CD14-positive monocyte (primary cell): ENCODE results near the gene PBX3. TPM values are rescaled to one million over a fixed set of nuclear protein-coding genes. Genes with fewer than 3 reads are reported as not detected.

ENCODE experiments used
- DNase-seq, 3 donors: peaks; one replicate each; pipeline ENCODE4 v3.0.0-alpha.2; 2011 to 2022
- H2AFZ ChIP-seq: 2 replicates; pipeline ENCODE4 v1.6.0; 2012; ENCODE audit warnings: mild to moderate bottlenecking, low read depth, low read length, inconsistent platforms; ENCODE audit not compliant: insufficient read depth, poor library complexity, severe bottlenecking
- H3K27ac ChIP-seq, 2 donors: 1 replicate in 1 of 2; 2 replicates in 1 of 2; pipeline ENCODE4 v1.5.1; 2012 to 2013; ENCODE audit warnings: low read length in 2 of 2, control low read depth in 1 of 2, inconsistent platforms in 1 of 2, low read depth in 1 of 2, mild to moderate bottlenecking in 1 of 2
- H3K27me3 ChIP-seq, 2 donors: one replicate each; pipeline versions ENCODE4 v1.6.0 to v1.6.1; 2011 to 2013; ENCODE audit warnings: low read length in 2 of 2; ENCODE audit not compliant: control insufficient read depth in 2 of 2, insufficient read depth in 2 of 2
- H3K36me3 ChIP-seq, 2 donors: replicated peaks in 1 of 2; 1 replicate in 1 of 2; 2 replicates in 1 of 2; pipeline versions ENCODE4 v1.5.1 to v1.6.1; 2012 to 2013; ENCODE audit warnings: low read length in 2 of 2, control low read depth in 1 of 2, inconsistent platforms in 1 of 2, mild to moderate bottlenecking in 1 of 2; ENCODE audit not compliant: insufficient read depth in 2 of 2, control insufficient read depth in 1 of 2
- H3K4me1 ChIP-seq, 2 donors: 1 replicate in 1 of 2; 2 replicates in 1 of 2; pipeline versions ENCODE4 v1.5.1 to v1.6.1; 2012 to 2013; ENCODE audit warnings: low read length in 2 of 2, control low read depth in 1 of 2, inconsistent platforms in 1 of 2, mild to moderate bottlenecking in 1 of 2, moderate library complexity in 1 of 2; ENCODE audit not compliant: insufficient read depth in 2 of 2, control insufficient read depth in 1 of 2
- H3K4me2 ChIP-seq: replicated peaks from 2 replicates; pipeline ENCODE3; 2012; ENCODE audit warnings: low read length, moderate library complexity, mild to moderate bottlenecking; ENCODE audit not compliant: poor library complexity, severe bottlenecking; ENCODE audit errors: extremely low read depth
- H3K4me3 ChIP-seq, 3 experiments: fragments of 200-600 bp in 1 of 3; sonication (generic) in 1 of 3; replicated peaks in 1 of 3; 1 replicate in 2 of 3; 2 replicates in 1 of 3; pipeline ENCODE4 v1.5.1; 2011 to 2013; ENCODE audit warnings: low read length in 3 of 3, mild to moderate bottlenecking in 3 of 3, control low read depth in 2 of 3, low read depth in 2 of 3, inconsistent platforms in 1 of 3, moderate library complexity in 1 of 3
- H3K79me2 ChIP-seq: 2 replicates; pipeline ENCODE4 v1.6.0; 2012; ENCODE audit warnings: mild to moderate bottlenecking, control low read depth, inconsistent platforms, low read length, moderate library complexity; ENCODE audit not compliant: insufficient read depth
- H3K9ac ChIP-seq: 2 replicates; pipeline ENCODE4 v1.6.0; 2017; ENCODE audit warnings: low read length, mild to moderate bottlenecking; ENCODE audit not compliant: insufficient read depth, poor library complexity, severe bottlenecking
- H3K9me3 ChIP-seq, 2 donors: replicated peaks in 1 of 2; 1 replicate in 1 of 2; 2 replicates in 1 of 2; pipeline versions ENCODE4 v1.5.1 to v1.6.1; 2012 to 2013; ENCODE audit warnings: low read length in 2 of 2, control low read depth in 1 of 2; ENCODE audit not compliant: control insufficient read depth in 1 of 2, insufficient read depth in 1 of 2
- H4K20me1 ChIP-seq: 2 replicates; pipeline ENCODE4 v1.6.0; 2012; ENCODE audit warnings: mild to moderate bottlenecking, low read length, control low read depth, moderate library complexity; ENCODE audit not compliant: insufficient read depth
- H3K27ac Mint-ChIP-seq, 7 donors: one replicate each; pipeline ENCODE4 v1.8.0; 2020; ENCODE audit warnings: mild to moderate bottlenecking in 7 of 7, mixed read lengths in 7 of 7, moderate library complexity in 6 of 7, inconsistent platforms in 2 of 7
- H3K27me3 Mint-ChIP-seq, 3 donors: one replicate each; pipeline ENCODE4 v1.8.0; 2021 to 2022; ENCODE audit warnings: low read depth in 3 of 3, mild to moderate bottlenecking in 3 of 3, mixed read lengths in 3 of 3, moderate library complexity in 3 of 3, inconsistent platforms in 1 of 3
- H3K36me3 Mint-ChIP-seq, 2 donors: one replicate each; pipeline ENCODE4 v1.8.0; 2020; ENCODE audit warnings: mixed read lengths in 2 of 2, inconsistent platforms in 1 of 2, mild to moderate bottlenecking in 1 of 2
- H3K4me1 Mint-ChIP-seq: one replicate; pipeline ENCODE4 v1.8.0; 2020; ENCODE audit warnings: mild to moderate bottlenecking, mixed read lengths
- H3K4me3 Mint-ChIP-seq, 2 donors: one replicate each; pipeline ENCODE4 v1.8.0; 2020; ENCODE audit warnings: mild to moderate bottlenecking in 2 of 2, mixed read lengths in 2 of 2, moderate library complexity in 1 of 2
- H3K9me3 Mint-ChIP-seq, 7 donors: one replicate each; pipeline ENCODE4 v1.8.0; 2020 to 2022; ENCODE audit warnings: mixed read lengths in 7 of 7, mild to moderate bottlenecking in 6 of 7, moderate library complexity in 6 of 7, inconsistent platforms in 2 of 7
- WGBS: methylation state at CpG from one replicate; pipeline ENCODE4 v1.1.5; 2013; ENCODE audit warnings: missing lambda C conversion rate; ENCODE audit not compliant: insufficient coverage; 5-methylcytosine and 5-hydroxymethylcytosine counted together
- intact Hi-C, 2 donors: fragments of 100-400 bp; cut with micrococcal nuclease; formaldehyde crosslinking; loops; one replicate each; pipeline versions ENCODE4 v1.15.0 to v1.15.1; 2023
- polyA plus RNA-seq, 3 donors: library from polyadenylated mRNA; depleted of rRNA in 1 of 3; unstranded in 2 of 3; stranded (reverse) in 1 of 3; fragments of 300-500 nt in 2 of 3; fragments of >200 nt in 1 of 3; fragmentation: Illumina TruSeq in 2 of 3; gene quantifications; 1 replicate in 2 of 3; 2 replicates in 1 of 3; pipeline ENCODE4 v1.2.3, GENCODE V29; 2012 to 2021
- TF ChIP-seq, protein P1 (sequence below): fragments of 200-600 bp; IDR thresholded peaks from one replicate; pipeline ENCODE4 v1.8.0; 2022; ENCODE audit warnings: antibody characterized with exemption, mild to moderate bottlenecking

The PBX3 gene
- polyA plus RNA-seq, 3 donors, result 6.6 to 22.7 (median 7.1) TPM

DNA sequence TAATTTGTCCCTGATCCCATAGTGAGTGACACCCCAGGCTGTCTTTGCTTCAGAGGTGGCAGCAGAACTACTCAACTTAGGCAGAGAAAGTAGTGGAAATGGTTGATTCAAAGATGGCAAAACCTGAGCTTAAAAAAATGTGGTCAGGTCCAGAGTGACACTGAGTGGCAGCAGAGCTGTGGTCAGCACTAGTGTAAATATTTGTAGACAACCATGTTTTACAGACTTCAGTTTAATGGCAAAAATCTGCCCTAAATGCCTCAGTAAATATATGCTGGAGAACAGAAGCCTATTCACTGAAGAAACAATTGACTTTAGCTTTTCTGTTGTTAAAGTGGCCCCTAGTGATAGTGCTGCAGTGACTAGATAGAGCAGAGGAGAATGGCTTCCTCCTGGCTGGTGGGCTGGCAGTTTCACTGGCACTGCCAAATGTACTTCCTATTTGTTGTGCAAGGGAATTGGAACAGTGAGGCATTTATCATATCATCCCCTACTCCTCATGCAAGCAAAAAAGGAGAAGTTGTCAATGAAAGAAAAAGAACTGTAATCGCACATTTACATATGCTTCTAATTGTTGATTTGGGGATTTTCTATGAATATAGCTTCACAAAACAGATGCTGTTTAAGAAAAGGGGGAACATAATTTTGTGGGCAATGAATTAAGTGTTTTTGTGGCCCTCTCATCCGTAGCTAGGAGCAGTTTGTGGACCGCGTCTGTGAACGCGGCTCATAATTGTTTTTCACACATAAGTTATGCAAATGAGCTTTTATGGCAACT is 12.0 kb downstream of the PBX3 start:
- Mint-ChIP-seq H3K27ac (peak overlapping the region; percentile 86 to 96 (median 92)), H3K4me1 (peaks cover 53% of the 10 kb centered on the region), H3K27me3 (no peaks in the 10 kb centered on the region), H3K36me3 (peaks cover 3% of the 10 kb centered on the region in 2 donors), H3K4me3 (peak overlapping the region; percentile 77 to 94), H3K9me3 (no peaks in the 10 kb centered on the region)
- no peaks in the 10 kb centered on the region for H3K9me3 ChIP-seq
- TF ChIP-seq, protein P1, sequence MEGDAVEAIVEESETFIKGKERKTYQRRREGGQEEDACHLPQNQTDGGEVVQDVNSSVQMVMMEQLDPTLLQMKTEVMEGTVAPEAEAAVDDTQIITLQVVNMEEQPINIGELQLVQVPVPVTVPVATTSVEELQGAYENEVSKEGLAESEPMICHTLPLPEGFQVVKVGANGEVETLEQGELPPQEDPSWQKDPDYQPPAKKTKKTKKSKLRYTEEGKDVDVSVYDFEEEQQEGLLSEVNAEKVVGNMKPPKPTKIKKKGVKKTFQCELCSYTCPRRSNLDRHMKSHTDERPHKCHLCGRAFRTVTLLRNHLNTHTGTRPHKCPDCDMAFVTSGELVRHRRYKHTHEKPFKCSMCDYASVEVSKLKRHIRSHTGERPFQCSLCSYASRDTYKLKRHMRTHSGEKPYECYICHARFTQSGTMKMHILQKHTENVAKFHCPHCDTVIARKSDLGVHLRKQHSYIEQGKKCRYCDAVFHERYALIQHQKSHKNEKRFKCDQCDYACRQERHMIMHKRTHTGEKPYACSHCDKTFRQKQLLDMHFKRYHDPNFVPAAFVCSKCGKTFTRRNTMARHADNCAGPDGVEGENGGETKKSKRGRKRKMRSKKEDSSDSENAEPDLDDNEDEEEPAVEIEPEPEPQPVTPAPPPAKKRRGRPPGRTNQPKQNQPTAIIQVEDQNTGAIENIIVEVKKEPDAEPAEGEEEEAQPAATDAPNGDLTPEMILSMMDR, result no peak
- H3K27me3 ChIP-seq, result no peaks in the 10 kb centered on the region
- H3K9ac ChIP-seq, result peak overlapping the region; percentile 49
- H4K20me1 ChIP-seq, result no peaks in the 10 kb centered on the region
- H3K79me2 ChIP-seq, result peaks cover 72% of the 10 kb centered on the region
- H3K4me2 ChIP-seq, result peak overlapping the region; percentile 75
- H3K27ac ChIP-seq, result peak overlapping the region; percentile 22 to 84
- H3K4me3 ChIP-seq, result peak overlapping the region; percentile 42 to 97 (median 74)
- H3K36me3 ChIP-seq, result no peaks in the 10 kb centered on the region
- H3K4me1 ChIP-seq, result peaks cover 35 to 51% of the 10 kb centered on the region in 2 donors
- peak overlapping the region; percentile 31 for H2AFZ ChIP-seq
- intact Hi-C loops, result no loop called here
- no CpG with 5 or more reads among the region's 6 CpGs for WGBS
- DNase-seq, result peak; percentile 83 to 91 (median 90)

DNA sequence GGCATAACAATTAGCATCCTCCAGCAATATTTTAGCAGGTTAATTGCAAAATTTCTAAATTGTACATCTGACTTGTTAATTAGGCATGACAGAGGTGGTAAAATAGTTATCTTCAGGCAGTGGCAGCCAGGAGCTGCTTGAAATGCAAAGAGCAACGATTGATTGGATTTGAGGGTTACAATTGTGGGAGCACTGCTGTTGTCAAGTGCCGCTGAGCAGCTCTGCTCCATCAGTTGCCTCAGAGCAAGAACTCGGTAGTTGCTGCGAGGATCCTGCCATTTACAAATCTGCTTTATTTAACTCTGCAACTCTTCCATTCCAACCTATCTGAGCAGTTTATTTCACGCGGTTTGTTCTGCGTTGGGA is 12.6 kb downstream of the PBX3 start:
- H3K4me2 ChIP-seq, result peak overlapping the region; percentile 75
- H3K27me3 ChIP-seq, result no peaks in the 10 kb centered on the region
- DNase-seq, result peak in 1 of 3 donors; percentile 10
- H3K27ac Mint-ChIP-seq, result peak overlapping the region; percentile 86 to 96 (median 92)
- no peaks in the 10 kb centered on the region for H3K27me3 Mint-ChIP-seq
- peaks cover 78% of the 10 kb centered on the region for H3K79me2 ChIP-seq
- peak overlapping the region; percentile 22 to 84 for H3K27ac ChIP-seq
- peaks cover 53% of the 10 kb centered on the region for H3K4me1 Mint-ChIP-seq
- no peaks in the 10 kb centered on the region for H4K20me1 ChIP-seq
- H3K36me3 ChIP-seq, result no peaks in the 10 kb centered on the region
- peaks cover 35 to 51% of the 10 kb centered on the region in 2 donors for H3K4me1 ChIP-seq
- peak overlapping the region; percentile 77 to 94 for H3K4me3 Mint-ChIP-seq
- H2AFZ ChIP-seq, result peak overlapping the region; percentile 31
- H3K9me3 Mint-ChIP-seq, result no peaks in the 10 kb centered on the region
- H3K9me3 ChIP-seq, result no peaks in the 10 kb centered on the region
- intact Hi-C loops, result no loop called here
- H3K4me3 ChIP-seq, result peak overlapping the region; percentile 42 to 97 (median 74)
- H3K36me3 Mint-ChIP-seq, result peaks cover 3% of the 10 kb centered on the region in 2 donors
- H3K9ac ChIP-seq, result peak overlapping the region; percentile 49
- WGBS, result 30% methylated on average over 7 of the region's 7 CpGs
- TF ChIP-seq, protein P1, result no peak
